GM23248 (cell line): Measurements from ENCODE around the gene DCAF6. TPM values are rescaled to one million over a fixed set of nuclear protein-coding genes. Genes with fewer than 3 reads are reported as not detected.
A peak's percentile ranks its signal among the peaks of the same experiment; 100 is the strongest.

ENCODE experiments used
- DNase-seq: peaks from one replicate; pipeline ENCODE4 v3.0.0-alpha.2; 2015
- H2AFZ ChIP-seq: fragments of 200-600 bp; sonication (generic); 2 replicates; pipeline ENCODE4 v1.6.1; 2016; ENCODE audit warnings: antibody characterized with exemption
- H3F3A ChIP-seq: fragments of 200-600 bp; sonication (generic); 2 replicates; pipeline ENCODE4 v1.6.1; 2016; ENCODE audit warnings: mild to moderate bottlenecking, antibody characterized with exemption, mixed run types; ENCODE audit not compliant: insufficient read depth
- H3K27ac ChIP-seq: fragments of 200-600 bp; sonication (generic); 2 replicates; pipeline ENCODE4 v1.5.1; 2016; ENCODE audit warnings: mild to moderate bottlenecking
- H3K27me3 ChIP-seq: fragments of 200-600 bp; sonication (generic); replicated peaks from 2 replicates; pipeline ENCODE4 v1.6.1; 2016; ENCODE audit warnings: mild to moderate bottlenecking; ENCODE audit not compliant: insufficient read depth
- H3K36me3 ChIP-seq: fragments of 200-600 bp; sonication (generic); 2 replicates; pipeline ENCODE4 v1.6.1; 2016; ENCODE audit warnings: low read depth, mild to moderate bottlenecking
- H3K4me1 ChIP-seq: fragments of 200-600 bp; sonication (generic); 2 replicates; pipeline ENCODE4 v1.6.1; 2016; ENCODE audit warnings: mild to moderate bottlenecking; ENCODE audit not compliant: insufficient read depth
- H3K4me2 ChIP-seq: fragments of 200-600 bp; sonication (generic); one replicate; pipeline ENCODE4 v1.6.1; 2016; ENCODE audit warnings: mild to moderate bottlenecking; ENCODE audit not compliant: unreplicated experiment
- H3K4me3 ChIP-seq: fragments of 200-600 bp; sonication (generic); 2 replicates; pipeline ENCODE4 v1.5.1; 2016; ENCODE audit warnings: mild to moderate bottlenecking
- H3K79me2 ChIP-seq: fragments of 200-600 bp; sonication (generic); 2 replicates; pipeline ENCODE4 v1.6.1; 2016; ENCODE audit warnings: mild to moderate bottlenecking; ENCODE audit not compliant: insufficient read depth
- H3K9ac ChIP-seq: fragments of 200-600 bp; sonication (generic); 2 replicates; pipeline ENCODE4 v1.6.1; 2016; ENCODE audit warnings: mild to moderate bottlenecking
- H3K9me2 ChIP-seq: fragments of 200-600 bp; sonication (generic); 2 replicates; pipeline ENCODE4 v1.6.1; 2016; ENCODE audit warnings: mixed run types, mild to moderate bottlenecking, moderate library complexity; ENCODE audit not compliant: insufficient read depth
- H3K9me3 ChIP-seq: fragments of 200-600 bp; sonication (generic); one replicate; pipeline ENCODE4 v1.6.1; 2017; ENCODE audit warnings: low read depth
- H4K20me1 ChIP-seq: fragments of 200-600 bp; sonication (generic); 2 replicates; pipeline ENCODE4 v1.6.0; 2016; ENCODE audit not compliant: insufficient read depth
- EZH2 ChIP-seq: fragments of 200-600 bp; sonication (generic); IDR thresholded peaks from 2 replicates; pipeline ENCODE4 v1.6.1; 2018; ENCODE audit warnings: antibody characterized with exemption, mild to moderate bottlenecking; ENCODE audit not compliant: insufficient read depth, poor library complexity, severe bottlenecking
- EZH2phosphoT487 ChIP-seq: fragments of 200-600 bp; sonication (generic); IDR thresholded peaks from 2 replicates; pipeline ENCODE4 v1.6.1; 2018; ENCODE audit warnings: antibody characterized with exemption, moderate library complexity, mild to moderate bottlenecking, low read depth; ENCODE audit not compliant: insufficient read depth
- WGBS, 2 experiments: methylation state at CpG; one replicate each; pipeline ENCODE4 v1.1.6; 2015 to 2017; ENCODE audit warnings: low lambda C conversion rate in 2 of 2, low coverage in 1 of 2; ENCODE audit errors: missing lambda C conversion rate in 2 of 2; 5-methylcytosine and 5-hydroxymethylcytosine counted together
- in situ Hi-C: fragments of 300-500 bp; cut with MboI; formaldehyde crosslinking; loops from 2 replicates; pipeline ENCODE4 v1.15.0; 2020
- polyA plus RNA-seq: library from polyadenylated mRNA; unstranded; fragments of >200 nt; fragmentation: Nextera tagmentation; extraction: Ambion mirVana; gene quantifications from 2 replicates; pipeline ENCODE4 v1.2.1, GENCODE V29; 2016
- total RNA-seq: library from RNA; depleted of rRNA; stranded (reverse); fragments of >200 nt; shearing (Covaris generic); gene quantifications from 2 replicates; pipeline ENCODE4 v1.2.3, GENCODE V29; 2014

The DCAF6 gene
- total and polyA plus RNA-seq, 2 experiments from 2014 or later = 63.4 to 99.6 TPM

GRCh38 chr1:168114845-168115244 lies 178.4 kb downstream of the DCAF6 start:
- Histone ChIP-seq H3K36me3 (no peaks in the 10 kb centered on the region), H3F3A (peaks cover 21% of the 10 kb centered on the region; the same call in 1 of the 2 replicates), H3K27ac (no peak overlapping the region), H2AFZ (no peak overlapping the region), H3K9me3 (no peaks in the 10 kb centered on the region), H3K79me2 (peaks cover 13% of the 10 kb centered on the region), H4K20me1 (no peaks in the 10 kb centered on the region), H3K9me2 (no peaks in the 10 kb centered on the region), H3K4me1 (no peaks in the 10 kb centered on the region), H3K9ac (no peak overlapping the region), H3K4me3 (no peak overlapping the region), H3K27me3 (no peaks in the 10 kb centered on the region), H3K4me2 (no peak overlapping the region)
- 91 to 93% methylated on average over 6 of the region's 6 CpGs for WGBS, 2 experiments
- in situ Hi-C loops = no loop called here
- TF ChIP-seq EZH2phosphoT487 (no peak), EZH2 (no peak)
- DNase-seq = no peak

GRCh38 chr1:168116327-168116799 lies 179.9 kb downstream of the DCAF6 start:
- Histone ChIP-seq H3K27me3 (no peaks in the 10 kb centered on the region), H3F3A (0 out of 2 replicates have a peak, but pooled peaks cover 8% of the 10 kb centered on the region), H2AFZ (no peak overlapping the region), H3K4me2 (no peak overlapping the region), H3K4me1 (peaks cover 7% of the 10 kb centered on the region), H3K9me2 (no peaks in the 10 kb centered on the region), H3K4me3 (no peak overlapping the region), H4K20me1 (no peaks in the 10 kb centered on the region), H3K27ac (no peak overlapping the region), H3K36me3 (no peaks in the 10 kb centered on the region), H3K79me2 (peaks cover 13% of the 10 kb centered on the region), H3K9ac (no peak overlapping the region), H3K9me3 (no peaks in the 10 kb centered on the region)
- no peak for DNase-seq
- in situ Hi-C loops = no loop called here
- TF ChIP-seq EZH2 (no peak), EZH2phosphoT487 (no peak)
- WGBS, 2 experiments = 86 to 92% methylated on average over 6 of the region's 6 CpGs

GRCh38 chr1:168119750-168120149 lies 183.3 kb downstream of the DCAF6 start:
- no peaks in the 10 kb centered on the region for H3K27me3 ChIP-seq
- no peak for DNase-seq
- H3K4me1 ChIP-seq = peaks cover 8% of the 10 kb centered on the region
- no peaks in the 10 kb centered on the region for H4K20me1 ChIP-seq
- H3K9me2 ChIP-seq = no peaks in the 10 kb centered on the region
- H3K79me2 ChIP-seq = peaks cover 14% of the 10 kb centered on the region
- H3K4me2 ChIP-seq = no peak overlapping the region
- in situ Hi-C loops = no loop called here
- no peaks in the 10 kb centered on the region for H3K9me3 ChIP-seq
- TF ChIP-seq EZH2 (no peak), EZH2phosphoT487 (no peak)
- H3K4me3 ChIP-seq = no peak overlapping the region
- H3K36me3 ChIP-seq = no peaks in the 10 kb centered on the region
- WGBS, 2 experiments = 91 to 94% methylated on average over 4 of the region's 4 CpGs
- no peak overlapping the region for H2AFZ ChIP-seq
- 0 out of 2 replicates have a peak, but pooled peaks cover 6% of the 10 kb centered on the region for H3F3A ChIP-seq
- no peak overlapping the region for H3K9ac ChIP-seq
- H3K27ac ChIP-seq = no peak overlapping the region

- Histone ChIP-seq H3K79me2 (peaks cover 21% of the 10 kb centered on the region), H3K4me3 (no peak overlapping the region), H3K36me3 (no peaks in the 10 kb centered on the region), H3K27ac (peak overlapping the region; percentile 71), H3K4me2 (peak overlapping the region; percentile 60), H3K27me3 (no peaks in the 10 kb centered on the region), H3K4me1 (peaks cover 8% of the 10 kb centered on the region), H3K9me2 (no peaks in the 10 kb centered on the region), H3F3A (0 out of 2 replicates have a peak, but pooled peaks cover 6% of the 10 kb centered on the region), H3K9ac (peak overlapping the region; percentile 47; the same call in 1 of the 2 replicates), H3K9me3 (no peaks in the 10 kb centered on the region), H4K20me1 (no peaks in the 10 kb centered on the region), H2AFZ (no peak overlapping the region)
- peak; percentile 79 for DNase-seq
- WGBS, 2 experiments = 29 to 41% methylated on average over 7 of the region's 7 CpGs
- in situ Hi-C loops = no loop called here
- no peak for TF ChIP-seq EZH2phosphoT487
- TF ChIP-seq EZH2 = no peak
Measured at GRCh38 chr1:168121401-168122011, 185.0 kb downstream of the DCAF6 start.
